ENCODE data around the gene DOCK9. TPM values are rescaled to one million over a fixed set of nuclear protein-coding genes. Genes with fewer than 3 reads are reported as not detected.
A peak's percentile ranks its signal among the peaks of the same experiment; 100 is the strongest.
"Not testable (repeated sequence)": the region's sequence is repeated elsewhere in the genome, so short reads cannot be mapped to it uniquely, and the experiment has no call there.

DOCK9 gene
- total RNA-seq, 1 donor from 2014 or later: 88.4 TPM

DNA sequence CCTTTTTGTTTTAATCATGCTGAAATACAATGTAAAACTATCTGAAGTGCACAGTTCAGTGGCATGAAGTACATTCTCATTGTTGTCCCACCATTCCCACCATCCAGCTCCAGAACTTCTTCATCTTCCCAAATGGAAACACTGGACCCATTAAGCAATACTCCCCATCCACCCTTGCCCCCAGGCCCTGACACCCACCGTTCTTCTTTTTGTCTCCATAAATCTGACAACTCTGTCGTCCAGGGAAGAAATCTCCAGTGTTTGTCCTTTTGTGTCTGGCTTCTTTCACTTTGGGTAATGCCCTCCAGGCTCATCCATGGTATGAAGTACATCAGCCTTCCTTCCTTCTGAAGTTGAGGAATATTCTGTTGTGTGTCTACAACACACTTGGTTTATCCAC lies 222.7 kb downstream of the DOCK9 start:
- no peak for TF ChIP-seq POLR2A (IDR thresholded peaks at IDR 0.05)
- no peak for TF ChIP-seq POLR2AphosphoS5 (IDR thresholded peaks at IDR 0.05; ENCODE audit: insufficient read depth in 1 of 2, low read depth in 1 of 2)
- TF ChIP-seq, protein P1, sequence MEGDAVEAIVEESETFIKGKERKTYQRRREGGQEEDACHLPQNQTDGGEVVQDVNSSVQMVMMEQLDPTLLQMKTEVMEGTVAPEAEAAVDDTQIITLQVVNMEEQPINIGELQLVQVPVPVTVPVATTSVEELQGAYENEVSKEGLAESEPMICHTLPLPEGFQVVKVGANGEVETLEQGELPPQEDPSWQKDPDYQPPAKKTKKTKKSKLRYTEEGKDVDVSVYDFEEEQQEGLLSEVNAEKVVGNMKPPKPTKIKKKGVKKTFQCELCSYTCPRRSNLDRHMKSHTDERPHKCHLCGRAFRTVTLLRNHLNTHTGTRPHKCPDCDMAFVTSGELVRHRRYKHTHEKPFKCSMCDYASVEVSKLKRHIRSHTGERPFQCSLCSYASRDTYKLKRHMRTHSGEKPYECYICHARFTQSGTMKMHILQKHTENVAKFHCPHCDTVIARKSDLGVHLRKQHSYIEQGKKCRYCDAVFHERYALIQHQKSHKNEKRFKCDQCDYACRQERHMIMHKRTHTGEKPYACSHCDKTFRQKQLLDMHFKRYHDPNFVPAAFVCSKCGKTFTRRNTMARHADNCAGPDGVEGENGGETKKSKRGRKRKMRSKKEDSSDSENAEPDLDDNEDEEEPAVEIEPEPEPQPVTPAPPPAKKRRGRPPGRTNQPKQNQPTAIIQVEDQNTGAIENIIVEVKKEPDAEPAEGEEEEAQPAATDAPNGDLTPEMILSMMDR (IDR thresholded peaks at IDR 0.05): no peak
- no peak for DNase-seq (ENCODE audit: extremely low spot score in 2 of 2)
- Histone ChIP-seq H3K4me3 (no peak overlapping the region), H3K4me1 (peaks cover 17% of the 10 kb centered on the region), H3K27me3 (no peaks in the 10 kb centered on the region), H3K9me3 (no peaks in the 10 kb centered on the region), H3K36me3 (no peaks in the 10 kb centered on the region), H3K27ac (no peak overlapping the region)
- intact Hi-C loops (cut with DNase I): no loop called here

DNA sequence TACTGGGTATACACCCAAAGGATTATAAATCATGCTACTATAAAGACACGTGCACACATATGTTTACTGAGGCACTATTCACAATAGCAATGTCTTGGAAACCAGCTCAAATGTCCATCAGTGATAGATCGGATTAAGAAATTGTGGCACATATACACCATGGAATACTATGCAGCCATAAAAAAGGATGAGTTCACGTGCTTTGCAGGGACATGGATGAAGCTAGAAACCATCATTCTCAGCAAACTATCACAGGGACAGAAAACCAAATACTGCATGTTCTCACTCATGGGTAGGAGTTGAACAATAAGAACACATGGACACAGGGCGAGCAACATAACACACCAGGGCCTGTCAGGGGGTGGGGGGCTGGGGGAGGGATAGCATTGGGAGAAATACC lies 223.4 kb downstream of the DOCK9 start:
- peaks cover 17% of the 10 kb centered on the region for H3K4me1 ChIP-seq
- H3K4me3 ChIP-seq; H3K27me3 ChIP-seq; DNase-seq (ENCODE audit: extremely low spot score in 2 of 2); intact Hi-C loops (cut with DNase I); H3K36me3 ChIP-seq; H3K27ac ChIP-seq; H3K9me3 ChIP-seq: not testable (repeated sequence)

DNA sequence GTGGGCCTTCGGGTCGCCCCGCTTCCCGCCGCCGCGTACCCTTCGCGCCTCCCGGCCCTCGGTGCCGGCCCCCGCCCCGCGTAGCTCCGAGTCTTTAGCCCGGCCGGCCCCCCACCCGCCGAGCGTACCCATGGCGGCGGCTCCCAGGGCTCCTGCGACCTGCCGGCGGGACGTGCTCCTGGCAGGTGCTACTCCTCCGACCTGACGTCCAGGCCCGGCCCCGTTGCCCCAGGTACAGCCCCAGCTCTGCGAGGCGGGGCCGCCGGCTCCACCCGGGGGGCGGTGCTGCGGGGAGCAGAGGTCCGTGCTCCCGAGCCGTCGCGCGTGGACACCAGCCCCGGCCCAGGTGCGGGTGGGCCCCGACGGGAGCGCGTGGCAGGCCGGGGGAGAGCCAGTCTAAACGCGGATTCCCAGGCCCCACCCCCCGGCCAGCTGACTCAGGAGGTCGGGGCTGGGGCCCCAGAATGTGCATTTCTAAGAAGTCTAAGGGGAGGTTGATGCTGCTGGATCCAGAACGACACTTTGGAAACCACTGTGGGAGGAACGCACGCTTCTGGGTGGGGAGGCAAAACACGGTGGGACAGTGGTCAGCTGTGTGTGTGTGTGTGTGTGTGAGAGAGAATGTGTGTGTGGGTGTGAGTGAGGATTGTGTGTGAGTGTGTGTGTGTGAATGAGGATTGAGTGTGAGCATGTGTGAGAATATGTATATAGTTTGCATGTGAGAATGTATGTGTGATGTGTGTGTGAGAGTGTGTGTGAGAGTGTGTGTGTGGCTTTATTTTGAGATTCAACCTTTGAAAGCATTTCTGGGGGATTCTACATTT lies 225.2 kb downstream of the DOCK9 start, which contains the start of gene SLC15A1:
SLC15A1 (minus strand) TSS at position 206 of the 824 bp plus-strand sequence; CDS start at position 132, 74 bp downstream.
- H3K36me3 ChIP-seq: no peaks in the 10 kb centered on the region
- H3K4me1 ChIP-seq: peaks cover 17% of the 10 kb centered on the region
- H3K4me3 ChIP-seq: peak within 1 kb of the TSS; percentile 26 to 43
- H3K27ac ChIP-seq: no peak within 1 kb of the TSS
- no peaks in the 10 kb centered on the region for H3K27me3 ChIP-seq
- intact Hi-C loops (cut with DNase I): no loop called here
- TF ChIP-seq, protein P1 (IDR thresholded peaks at IDR 0.05): no peak
- TF ChIP-seq POLR2AphosphoS5 (IDR thresholded peaks at IDR 0.05; ENCODE audit: insufficient read depth in 1 of 2, low read depth in 1 of 2) (no peak), POLR2A (IDR thresholded peaks at IDR 0.05) (no peak)
- DNase-seq (ENCODE audit: extremely low spot score in 2 of 2): no peak
- no peaks in the 10 kb centered on the region for H3K9me3 ChIP-seq

DNA sequence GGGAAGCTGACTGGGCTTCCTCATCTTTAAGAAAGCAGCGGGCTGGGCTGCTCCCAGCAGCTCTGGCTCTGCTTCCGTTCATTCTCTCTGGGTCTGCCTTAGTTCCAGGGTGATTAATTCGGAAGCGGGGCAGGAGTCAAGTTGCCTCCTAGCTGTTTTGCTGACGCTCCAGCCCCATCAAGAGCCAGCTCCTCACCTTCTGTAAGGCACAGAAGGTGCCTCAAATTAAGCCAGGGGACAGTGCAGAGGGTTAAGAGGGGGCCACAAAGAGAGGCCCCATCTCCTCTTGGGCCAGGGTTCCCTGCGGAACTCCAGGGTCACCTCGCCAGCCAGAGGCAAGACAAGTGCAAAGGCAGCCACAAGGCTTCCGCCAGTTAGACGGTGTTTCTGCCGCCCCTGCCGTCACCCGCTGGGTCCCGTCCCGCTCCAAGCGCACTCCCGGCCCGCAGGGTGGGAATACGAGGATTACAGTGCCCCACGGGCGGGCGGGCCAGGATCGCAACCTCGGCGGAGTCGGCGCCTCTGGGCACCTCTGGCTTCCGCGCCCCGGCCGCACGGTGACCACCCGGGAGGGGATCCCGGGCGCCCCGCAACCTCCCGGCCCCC lies 225.9 kb downstream of the DOCK9 start:
- H3K4me3 ChIP-seq: peak overlapping the region; percentile 26 to 43
- no peaks in the 10 kb centered on the region for H3K9me3 ChIP-seq
- DNase-seq (ENCODE audit: extremely low spot score in 2 of 2): no peak
- H3K27me3 ChIP-seq: no peaks in the 10 kb centered on the region
- no peak overlapping the region for H3K27ac ChIP-seq
- peaks cover 17% of the 10 kb centered on the region for H3K4me1 ChIP-seq
- intact Hi-C loops (cut with DNase I): no loop called here
- TF ChIP-seq POLR2A (IDR thresholded peaks at IDR 0.05): no peak
- TF ChIP-seq, protein P1 (IDR thresholded peaks at IDR 0.05): no peak
- no peak for TF ChIP-seq POLR2AphosphoS5 (IDR thresholded peaks at IDR 0.05; ENCODE audit: insufficient read depth in 1 of 2, low read depth in 1 of 2)
- H3K36me3 ChIP-seq: no peaks in the 10 kb centered on the region

DNA sequence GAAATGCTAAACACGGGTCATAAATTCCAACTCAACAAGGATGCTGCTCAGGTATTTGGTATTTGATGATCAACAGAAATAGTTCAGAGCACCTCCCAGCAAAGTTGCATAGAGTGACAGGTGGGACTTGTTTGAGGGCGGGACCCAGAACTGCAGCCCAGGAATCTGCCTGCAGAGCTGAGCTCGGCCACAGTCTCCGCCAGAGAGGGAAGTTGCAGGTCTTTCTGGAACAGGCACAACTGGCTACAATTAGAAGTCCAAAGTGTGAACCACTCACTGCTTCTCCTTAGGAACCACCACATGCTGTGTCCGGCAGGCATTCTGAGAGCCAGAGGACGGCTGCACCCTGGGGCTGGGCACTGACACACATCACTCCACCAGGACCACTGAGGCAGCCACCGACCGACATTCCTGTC lies 226.5 kb downstream of the DOCK9 start:
- intact Hi-C loops (cut with DNase I): no loop called here
- H3K27ac ChIP-seq: no peak overlapping the region
- H3K4me1 ChIP-seq: peaks cover 17% of the 10 kb centered on the region
- H3K27me3 ChIP-seq: no peaks in the 10 kb centered on the region
- DNase-seq (ENCODE audit: extremely low spot score in 2 of 2): no peak
- no peaks in the 10 kb centered on the region for H3K36me3 ChIP-seq
- H3K9me3 ChIP-seq: no peaks in the 10 kb centered on the region
- peak overlapping the region in 1 of 2 donors; percentile 26 for H3K4me3 ChIP-seq
- TF ChIP-seq POLR2A (IDR thresholded peaks at IDR 0.05) (no peak), POLR2AphosphoS5 (IDR thresholded peaks at IDR 0.05; ENCODE audit: insufficient read depth in 1 of 2, low read depth in 1 of 2) (no peak)
- TF ChIP-seq, protein P1 (IDR thresholded peaks at IDR 0.05): no peak
